Upper lobe of left lung (tissue), 6 donors: ENCODE results near the gene ZFYVE16. TPM values are rescaled to one million over a fixed set of nuclear protein-coding genes. Genes with fewer than 3 reads are reported as not detected.
A peak's percentile ranks its signal among the peaks of the same experiment; 100 is the strongest.

ENCODE experiments used
- ATAC-seq, 2 donors: fragments of 200-7000 bp; cut with Tn5 transposase; one replicate each; pipeline ENCODE4 v1.9.1; 2022; ENCODE audit warnings: mild to moderate bottlenecking in 2 of 2, moderate library complexity in 2 of 2; ENCODE audit not compliant: low FRiP score in 2 of 2
- DNase-seq, 2 donors: peaks; one replicate each; pipeline ENCODE4 v3.0.0-alpha.2; 2019 to 2020
- H3K27ac ChIP-seq, 4 donors: fragments of 200-600 bp; sonication (generic); one replicate each; pipeline ENCODE4 v1.5.1; 2016 to 2019
- H3K27me3 ChIP-seq, 4 donors: fragments of 200-600 bp; sonication (generic); one replicate each; pipeline ENCODE4 v1.5.1; 2017 to 2019
- H3K36me3 ChIP-seq, 4 donors: fragments of 200-600 bp; sonication (generic); one replicate each; pipeline ENCODE4 v1.5.1; 2016 to 2019
- H3K4me1 ChIP-seq, 4 donors: fragments of 200-600 bp; sonication (generic); one replicate each; pipeline ENCODE4 v1.5.1; 2018 to 2019
- H3K4me3 ChIP-seq, 4 donors: fragments of 200-600 bp; sonication (generic); one replicate each; pipeline ENCODE4 v1.5.1; 2017 to 2019; ENCODE audit warnings: mild to moderate bottlenecking in 2 of 4, moderate library complexity in 1 of 4
- H3K9me3 ChIP-seq, 4 donors: fragments of 200-600 bp; sonication (generic); one replicate each; pipeline ENCODE4 v1.5.1; 2018 to 2019
- EP300 ChIP-seq, 4 donors: sonication (generic); formaldehyde crosslinking; IDR thresholded peaks; one replicate each; pipeline ENCODE4 v1.5.1; 2017; ENCODE audit warnings: antibody characterized with exemption in 4 of 4, control low read depth in 2 of 4
- POLR2A ChIP-seq, 4 donors: fragments of 450-650 bp; IDR thresholded peaks; one replicate each; pipeline ENCODE4 v1.5.1; 2016 to 2017; ENCODE audit warnings: antibody characterized with exemption in 4 of 4, mild to moderate bottlenecking in 2 of 4
- POLR2AphosphoS5 ChIP-seq, 2 donors: sonication (generic); formaldehyde crosslinking; IDR thresholded peaks; one replicate each; pipeline ENCODE4 v1.5.1; 2017; ENCODE audit warnings: antibody characterized with exemption in 2 of 2
- WGBS, 2 donors: methylation state at CpG; one replicate each; pipeline ENCODE4 v1.1.5; 2017 to 2018; 5-methylcytosine and 5-hydroxymethylcytosine counted together
- total RNA-seq, 6 donors: library from RNA; depleted of rRNA in 4 of 6; stranded (reverse); fragments of >200 nt in 4 of 6; gene quantifications; one replicate each; pipeline versions ENCODE4 v1.1.0 to v1.2.1, GENCODE V29; 2016 to 2021
- TF ChIP-seq, protein P1 (sequence below), 6 experiments: fragments of 450-650 bp in 4 of 6; fragments of 200-600 bp in 2 of 6; sonication (generic) in 2 of 6; IDR thresholded peaks; one replicate each; pipeline ENCODE4 v1.5.1; 2016 to 2019; ENCODE audit warnings: antibody characterized with exemption in 6 of 6
- donor health status: DM: no; HTN: no; CAD: no; lungs with moderate emphysema.
- donor health status: DM: no; HTN: yes; CAD: no; lungs with severe emphysema.

Gene ZFYVE16
- total RNA-seq, 6 donors from 2014 or later = 27.7 to 52.4 (median 40.2) TPM

DNA sequence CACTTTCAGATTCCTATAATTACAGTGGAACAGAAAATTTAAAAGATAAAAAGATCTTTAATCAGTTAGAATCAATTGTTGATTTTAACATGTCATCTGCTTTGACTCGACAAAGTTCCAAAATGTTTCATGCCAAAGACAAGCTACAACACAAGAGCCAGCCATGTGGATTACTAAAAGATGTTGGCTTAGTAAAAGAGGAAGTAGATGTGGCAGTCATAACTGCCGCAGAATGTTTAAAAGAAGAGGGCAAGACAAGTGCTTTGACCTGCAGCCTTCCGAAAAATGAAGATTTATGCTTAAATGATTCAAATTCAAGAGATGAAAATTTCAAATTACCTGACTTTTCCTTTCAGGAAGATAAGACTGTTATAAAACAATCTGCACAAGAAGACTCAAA, 29.5 kb downstream of the ZFYVE16 start:
- Histone ChIP-seq H3K27ac (no peak overlapping the region), H3K4me1 (no peaks in the 10 kb centered on the region), H3K36me3 (peaks cover 5 to 37% (median 17%) of the 10 kb centered on the region in 4 donors), H3K4me3 (no peak overlapping the region), H3K9me3 (no peaks in the 10 kb centered on the region), H3K27me3 (no peaks in the 10 kb centered on the region)
- WGBS, 2 donors = 72 to 76% methylated on average over 3 of the region's 3 CpGs
- ATAC-seq (no peak), DNase-seq (no peak)
- TF ChIP-seq, protein P1, sequence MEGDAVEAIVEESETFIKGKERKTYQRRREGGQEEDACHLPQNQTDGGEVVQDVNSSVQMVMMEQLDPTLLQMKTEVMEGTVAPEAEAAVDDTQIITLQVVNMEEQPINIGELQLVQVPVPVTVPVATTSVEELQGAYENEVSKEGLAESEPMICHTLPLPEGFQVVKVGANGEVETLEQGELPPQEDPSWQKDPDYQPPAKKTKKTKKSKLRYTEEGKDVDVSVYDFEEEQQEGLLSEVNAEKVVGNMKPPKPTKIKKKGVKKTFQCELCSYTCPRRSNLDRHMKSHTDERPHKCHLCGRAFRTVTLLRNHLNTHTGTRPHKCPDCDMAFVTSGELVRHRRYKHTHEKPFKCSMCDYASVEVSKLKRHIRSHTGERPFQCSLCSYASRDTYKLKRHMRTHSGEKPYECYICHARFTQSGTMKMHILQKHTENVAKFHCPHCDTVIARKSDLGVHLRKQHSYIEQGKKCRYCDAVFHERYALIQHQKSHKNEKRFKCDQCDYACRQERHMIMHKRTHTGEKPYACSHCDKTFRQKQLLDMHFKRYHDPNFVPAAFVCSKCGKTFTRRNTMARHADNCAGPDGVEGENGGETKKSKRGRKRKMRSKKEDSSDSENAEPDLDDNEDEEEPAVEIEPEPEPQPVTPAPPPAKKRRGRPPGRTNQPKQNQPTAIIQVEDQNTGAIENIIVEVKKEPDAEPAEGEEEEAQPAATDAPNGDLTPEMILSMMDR (IDR thresholded peaks at IDR 0.05) = no peak

DNA sequence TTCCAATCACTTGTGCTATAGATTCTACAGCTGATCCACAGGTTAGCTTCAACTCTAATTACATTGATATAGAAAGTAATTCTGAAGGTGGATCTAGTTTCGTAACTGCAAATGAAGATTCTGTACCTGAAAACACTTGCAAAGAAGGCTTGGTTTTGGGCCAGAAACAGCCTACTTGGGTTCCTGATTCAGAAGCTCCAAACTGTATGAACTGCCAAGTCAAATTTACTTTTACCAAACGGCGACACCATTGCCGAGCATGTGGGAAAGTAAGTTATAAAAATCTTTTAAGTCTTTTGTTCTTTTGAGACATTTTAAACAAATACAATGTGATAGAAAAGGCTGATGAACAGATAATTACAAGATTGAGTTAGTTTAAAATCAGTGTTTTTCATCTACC, 30.9 kb downstream of the ZFYVE16 start:
- ATAC-seq (no peak), DNase-seq (peak in 1 of 2 donors; percentile 32)
- Histone ChIP-seq H3K9me3 (no peaks in the 10 kb centered on the region), H3K4me3 (no peak overlapping the region), H3K4me1 (no peaks in the 10 kb centered on the region), H3K27me3 (no peaks in the 10 kb centered on the region), H3K27ac (no peak overlapping the region), H3K36me3 (peaks cover 5 to 50% (median 20%) of the 10 kb centered on the region in 4 donors)
- WGBS, 2 donors = 71 to 77% methylated on average over 4 of the region's 4 CpGs
- TF ChIP-seq POLR2AphosphoS5 (IDR thresholded peaks at IDR 0.05) (no peak), EP300 (IDR thresholded peaks at IDR 0.05) (no peak), POLR2A (IDR thresholded peaks at IDR 0.05) (no peak)
- TF ChIP-seq, protein P1 (IDR thresholded peaks at IDR 0.05) = no peak

DNA sequence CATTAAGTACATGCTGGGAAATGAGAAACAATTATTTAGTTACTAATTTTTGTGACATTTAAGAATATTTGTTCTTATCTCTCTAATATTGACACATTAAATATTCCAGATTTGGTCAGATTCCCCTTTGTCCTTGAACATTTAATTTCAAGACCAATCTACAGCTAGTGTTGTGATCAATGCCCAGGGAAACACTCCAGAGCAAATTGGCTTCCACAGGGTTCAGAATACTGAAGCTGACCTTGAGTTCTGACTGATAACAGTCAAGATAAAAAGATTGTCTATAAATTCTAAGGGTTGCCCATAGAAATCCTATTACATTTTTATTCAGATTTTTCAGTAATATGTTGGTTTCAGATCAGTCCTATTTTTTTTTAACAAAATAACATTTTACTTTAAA, 31.3 kb downstream of the ZFYVE16 start:
- H3K27ac ChIP-seq = no peak overlapping the region
- H3K36me3 ChIP-seq = peaks cover 5 to 53% (median 20%) of the 10 kb centered on the region in 4 donors
- H3K4me1 ChIP-seq = no peaks in the 10 kb centered on the region
- TF ChIP-seq EP300 (IDR thresholded peaks at IDR 0.05) (no peak), POLR2A (IDR thresholded peaks at IDR 0.05) (no peak), POLR2AphosphoS5 (IDR thresholded peaks at IDR 0.05) (no peak)
- TF ChIP-seq, protein P1 (IDR thresholded peaks at IDR 0.05) = no peak
- H3K27me3 ChIP-seq = no peaks in the 10 kb centered on the region
- ATAC-seq = no peak
- H3K4me3 ChIP-seq = no peak overlapping the region
- DNase-seq = no peak
- no peaks in the 10 kb centered on the region for H3K9me3 ChIP-seq

DNA sequence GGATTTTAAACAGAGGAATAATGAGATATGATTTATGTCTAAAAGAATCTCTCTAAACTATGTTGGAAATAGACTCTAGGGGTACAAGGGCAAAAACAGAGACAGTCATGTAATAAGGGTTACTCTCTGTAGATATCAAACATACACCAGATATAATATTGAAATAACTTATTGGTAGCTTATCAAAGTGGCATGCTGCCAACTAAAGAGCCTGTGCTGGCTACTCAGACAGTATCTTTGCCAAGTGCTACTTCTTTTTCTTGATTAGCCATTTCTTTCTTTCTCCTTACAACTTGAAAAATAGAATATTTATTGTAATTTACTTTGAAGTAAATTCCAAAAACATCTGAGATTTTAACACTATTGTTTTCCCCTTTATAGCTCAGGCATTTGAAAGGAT, 34.9 kb downstream of the ZFYVE16 start:
- Histone ChIP-seq H3K36me3 (peaks cover 0 to 50% (median 10%) of the 10 kb centered on the region in 4 donors), H3K4me3 (no peak overlapping the region), H3K9me3 (no peaks in the 10 kb centered on the region), H3K27me3 (no peaks in the 10 kb centered on the region), H3K27ac (no peak overlapping the region), H3K4me1 (no peaks in the 10 kb centered on the region)
- ATAC-seq = no peak
- TF ChIP-seq EP300 (IDR thresholded peaks at IDR 0.05) (no peak), POLR2A (IDR thresholded peaks at IDR 0.05) (no peak)
- TF ChIP-seq, protein P1 (IDR thresholded peaks at IDR 0.05) = no peak
- no peak for DNase-seq

DNA sequence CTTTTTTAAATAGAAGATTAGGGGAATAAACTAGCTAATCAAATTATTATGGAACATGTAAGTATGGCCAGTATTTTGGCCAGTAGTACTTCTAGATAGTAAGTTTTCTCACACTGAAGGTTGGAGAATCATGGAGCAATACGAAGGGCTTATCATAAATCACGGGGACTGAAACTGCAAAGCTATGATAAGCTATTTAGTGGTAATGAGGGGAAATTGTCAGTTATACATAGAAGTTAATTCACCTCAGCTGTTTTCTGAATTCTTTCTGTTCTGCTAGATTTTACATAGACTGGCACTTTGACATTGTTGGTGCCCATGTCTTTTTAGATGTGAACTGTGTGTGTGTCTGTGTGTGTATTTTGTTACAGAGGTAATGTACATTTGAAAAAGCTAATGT, 45.5 kb downstream of the ZFYVE16 start:
- no peak overlapping the region for H3K4me3 ChIP-seq
- H3K9me3 ChIP-seq = no peaks in the 10 kb centered on the region
- TF ChIP-seq, protein P1 (IDR thresholded peaks at IDR 0.05) = no peak
- no peak for TF ChIP-seq EP300 (IDR thresholded peaks at IDR 0.05)
- no peak for TF ChIP-seq POLR2AphosphoS5 (IDR thresholded peaks at IDR 0.05)
- TF ChIP-seq POLR2A (IDR thresholded peaks at IDR 0.05) = no peak
- 84 to 87% methylated on average over 2 of the region's 2 CpGs for WGBS, 2 donors
- no peaks in the 10 kb centered on the region for H3K4me1 ChIP-seq
- H3K36me3 ChIP-seq = peaks cover 0 to 58% (median 22%) of the 10 kb centered on the region in 4 donors
- no peaks in the 10 kb centered on the region for H3K27me3 ChIP-seq
- no peak for DNase-seq
- ATAC-seq = no peak
- H3K27ac ChIP-seq = no peak overlapping the region
